ENCODE measurements around the gene EEF1AKMT1. TPM values are rescaled to one million over a fixed set of nuclear protein-coding genes. Genes with fewer than 3 reads are reported as not detected.

EEF1AKMT1 gene
- total and polyA plus RNA-seq, 8 donors = 9.6 to 15.9 (median 14.0) TPM

DNA sequence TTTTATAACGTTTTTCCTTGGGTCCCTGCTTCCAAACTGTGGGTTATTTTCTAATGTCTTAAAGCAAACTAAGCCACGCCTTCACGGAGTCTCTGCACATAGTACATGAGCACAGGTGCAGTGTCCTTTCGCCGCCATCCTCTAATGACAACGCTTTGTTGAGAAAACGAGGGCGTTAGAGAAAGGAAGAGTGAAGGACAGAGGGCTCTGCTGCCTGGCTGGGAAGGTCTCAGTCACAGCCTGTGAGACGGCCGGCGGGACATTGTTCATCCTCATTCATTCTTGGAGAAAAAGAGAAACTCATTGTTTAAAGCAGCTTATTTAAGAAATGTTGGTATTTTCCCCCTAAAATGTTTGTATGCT is 60.8 kb downstream of the EEF1AKMT1 start:
- intact Hi-C loops (cut with DNase I) = loop anchor here in 1 of 2 donors (10.0 kb wide), 1 partner anchor 212 kb away; no protein-coding TSS in a partner anchor
- H3K9me3 ChIP-seq = no peaks in the 10 kb centered on the region
- H3K36me3 ChIP-seq = no peaks in the 10 kb centered on the region
- no peak overlapping the region for H3K27ac ChIP-seq
- peaks cover 6 to 11% of the 10 kb centered on the region in 2 donors for H3K4me1 ChIP-seq
- TF ChIP-seq, protein P1, sequence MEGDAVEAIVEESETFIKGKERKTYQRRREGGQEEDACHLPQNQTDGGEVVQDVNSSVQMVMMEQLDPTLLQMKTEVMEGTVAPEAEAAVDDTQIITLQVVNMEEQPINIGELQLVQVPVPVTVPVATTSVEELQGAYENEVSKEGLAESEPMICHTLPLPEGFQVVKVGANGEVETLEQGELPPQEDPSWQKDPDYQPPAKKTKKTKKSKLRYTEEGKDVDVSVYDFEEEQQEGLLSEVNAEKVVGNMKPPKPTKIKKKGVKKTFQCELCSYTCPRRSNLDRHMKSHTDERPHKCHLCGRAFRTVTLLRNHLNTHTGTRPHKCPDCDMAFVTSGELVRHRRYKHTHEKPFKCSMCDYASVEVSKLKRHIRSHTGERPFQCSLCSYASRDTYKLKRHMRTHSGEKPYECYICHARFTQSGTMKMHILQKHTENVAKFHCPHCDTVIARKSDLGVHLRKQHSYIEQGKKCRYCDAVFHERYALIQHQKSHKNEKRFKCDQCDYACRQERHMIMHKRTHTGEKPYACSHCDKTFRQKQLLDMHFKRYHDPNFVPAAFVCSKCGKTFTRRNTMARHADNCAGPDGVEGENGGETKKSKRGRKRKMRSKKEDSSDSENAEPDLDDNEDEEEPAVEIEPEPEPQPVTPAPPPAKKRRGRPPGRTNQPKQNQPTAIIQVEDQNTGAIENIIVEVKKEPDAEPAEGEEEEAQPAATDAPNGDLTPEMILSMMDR (IDR thresholded peaks at IDR 0.05) = no peak
- DNase-seq (no peak), ATAC-seq (no peak)
- no peak overlapping the region for H3K4me3 ChIP-seq
- no peaks in the 10 kb centered on the region for H3K27me3 ChIP-seq

DNA sequence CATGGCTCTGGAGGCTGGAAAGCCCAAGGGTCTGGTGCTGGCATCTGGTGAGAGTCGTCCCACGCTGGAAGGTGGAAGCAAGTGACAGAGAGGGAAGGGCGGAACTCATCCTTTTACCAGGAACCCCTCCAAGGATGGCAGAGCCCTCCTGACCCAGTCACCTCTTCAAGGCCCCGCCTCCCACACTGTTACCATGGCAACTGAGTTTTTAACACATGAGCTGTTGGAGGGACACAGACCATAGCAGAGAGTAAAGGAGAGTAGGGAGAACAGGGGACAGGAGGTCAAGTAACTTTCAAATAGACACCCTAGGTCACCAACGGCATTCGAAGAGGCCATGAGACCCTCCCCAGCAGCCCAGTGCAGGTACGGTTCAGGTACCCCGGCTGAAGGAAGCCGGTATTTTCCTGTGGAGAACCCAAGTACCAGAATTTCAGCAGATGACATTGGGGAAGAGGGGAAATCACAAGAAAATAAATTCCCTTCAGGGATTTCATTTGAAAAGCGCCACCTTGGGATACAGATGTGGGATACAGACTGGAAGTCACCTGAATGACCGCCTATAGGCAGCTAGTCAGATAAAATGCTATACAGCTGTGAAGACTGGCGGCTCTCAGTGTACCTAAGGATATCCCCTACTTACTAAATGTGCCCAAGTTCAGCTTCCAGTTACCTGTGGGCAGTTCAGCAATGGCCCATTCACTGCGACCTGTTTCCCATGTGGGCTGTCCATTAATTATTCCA is 62.3 kb downstream of the EEF1AKMT1 start:
- intact Hi-C loops (cut with DNase I) = loop anchor here in 1 of 2 donors (10.0 kb wide), 1 partner anchor 213 kb away; no protein-coding TSS in a partner anchor
- ATAC-seq (peak; percentile 15), DNase-seq (no peak)
- TF ChIP-seq, protein P1 (IDR thresholded peaks at IDR 0.05) = no peak
- Histone ChIP-seq H3K36me3 (no peaks in the 10 kb centered on the region), H3K27me3 (no peaks in the 10 kb centered on the region), H3K9me3 (no peaks in the 10 kb centered on the region), H3K4me3 (no peak overlapping the region), H3K4me1 (peaks cover 6 to 11% of the 10 kb centered on the region in 2 donors), H3K27ac (no peak overlapping the region)

DNA sequence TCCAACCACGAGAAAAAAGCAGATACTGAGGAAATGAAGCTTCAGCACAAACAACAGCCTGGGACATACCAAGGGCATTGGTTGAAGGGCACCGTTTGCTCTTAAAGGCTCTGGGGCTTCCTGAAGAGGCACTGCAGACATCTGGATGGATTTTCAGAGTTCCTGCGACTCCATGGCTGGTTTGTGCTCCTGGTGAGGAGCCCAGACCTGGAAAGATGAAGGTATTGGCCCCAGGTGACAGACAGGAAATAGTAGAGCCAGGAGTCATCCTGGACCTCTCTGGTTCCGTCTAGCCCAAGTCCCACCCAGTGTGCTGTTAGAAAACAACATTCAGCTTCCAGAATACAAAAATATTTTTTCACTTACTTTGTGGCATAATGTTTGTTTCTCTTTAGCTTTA is 64.0 kb downstream of the EEF1AKMT1 start:
- H3K4me3 ChIP-seq = no peak overlapping the region

DNA sequence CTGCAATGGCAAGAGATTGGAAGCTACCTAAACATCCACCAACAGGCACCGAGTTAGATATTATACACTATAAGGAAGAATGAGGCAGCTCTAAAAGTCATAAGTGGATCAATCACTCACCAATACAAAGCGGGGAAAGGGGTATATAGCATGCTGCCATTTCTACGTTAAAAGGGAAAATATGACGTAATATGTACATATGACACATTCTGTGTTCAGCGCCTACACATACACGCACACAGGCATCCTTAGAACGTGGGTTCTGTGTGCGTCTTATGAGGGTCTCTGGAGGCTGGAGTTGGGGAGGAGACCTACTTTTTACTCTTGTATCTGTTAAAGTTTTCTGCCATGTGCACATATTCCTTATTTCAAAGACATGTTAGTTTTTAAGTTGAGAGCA is 64.4 kb downstream of the EEF1AKMT1 start:
- ATAC-seq = no peak

More for the DNA sequence above, 64.0 kb downstream of the EEF1AKMT1 start:
- H3K27ac ChIP-seq = no peak overlapping the region
- H3K9me3 ChIP-seq = no peaks in the 10 kb centered on the region
- H3K4me1 ChIP-seq = peaks cover 6 to 11% of the 10 kb centered on the region in 2 donors
- H3K36me3 ChIP-seq = no peaks in the 10 kb centered on the region
- ATAC-seq = no peak
- intact Hi-C loops (cut with DNase I) = loop anchor here in 1 of 2 donors (10.0 kb wide), 1 partner anchor 215 kb away; no protein-coding TSS in a partner anchor
- H3K27me3 ChIP-seq = no peaks in the 10 kb centered on the region
- TF ChIP-seq, protein P1 (IDR thresholded peaks at IDR 0.05) = no peak
- no peak for DNase-seq

DNA sequence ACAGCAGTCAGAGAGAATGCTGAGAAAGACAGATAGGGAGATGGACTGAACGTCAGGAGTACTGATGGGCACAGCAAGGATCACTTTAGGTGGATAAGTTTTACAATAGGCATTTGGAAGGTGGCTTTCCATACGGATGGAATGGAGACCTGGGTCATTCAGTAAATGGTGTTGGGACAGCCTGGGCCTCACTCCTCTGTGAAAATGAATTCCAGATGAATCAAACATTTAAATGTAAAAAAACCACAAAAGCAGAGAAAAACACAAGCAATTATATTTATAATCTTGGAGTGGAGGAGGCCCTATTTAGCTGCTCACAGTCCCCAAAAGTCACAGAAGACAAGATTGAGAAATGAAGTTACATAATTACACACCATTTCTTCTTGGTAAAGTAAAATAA is 65.5 kb downstream of the EEF1AKMT1 start:
- Histone ChIP-seq H3K27me3 (peaks cover 0 to 3% of the 10 kb centered on the region in 2 donors), H3K27ac (no peak overlapping the region), H3K4me3 (no peak overlapping the region), H3K4me1 (peaks cover 0 to 12% of the 10 kb centered on the region in 2 donors), H3K36me3 (no peaks in the 10 kb centered on the region), H3K9me3 (no peaks in the 10 kb centered on the region)
- DNase-seq (no peak), ATAC-seq (no peak)
- intact Hi-C loops (cut with DNase I) = no loop called here
- TF ChIP-seq, protein P1 (IDR thresholded peaks at IDR 0.05) = no peak

More for the DNA sequence above, 64.4 kb downstream of the EEF1AKMT1 start:
- Histone ChIP-seq H3K27ac (no peak overlapping the region), H3K9me3 (no peaks in the 10 kb centered on the region), H3K4me1 (peaks cover 6 to 11% of the 10 kb centered on the region in 2 donors), H3K36me3 (no peaks in the 10 kb centered on the region), H3K27me3 (no peaks in the 10 kb centered on the region), H3K4me3 (no peak overlapping the region)
- intact Hi-C loops (cut with DNase I) = no loop called here
- no peak for DNase-seq
- TF ChIP-seq, protein P1 (IDR thresholded peaks at IDR 0.05) = no peak

All from left lung (tissue), 10 donors.